Stimulated activated naive CD4-positive, alpha-beta T cell (primary cell): Measurements from ENCODE around the gene EVI2B.
"Not testable (repeated sequence)": the region's sequence is repeated elsewhere in the genome, so short reads cannot be mapped to it uniquely, and the experiment has no call there.

ENCODE experiments used
- DNase-seq, 6 experiments: peaks; one replicate each; lab custom pipeline; 2025; lab: John Stamatoyannopoulos, UW

The EVI2B gene

DNA sequence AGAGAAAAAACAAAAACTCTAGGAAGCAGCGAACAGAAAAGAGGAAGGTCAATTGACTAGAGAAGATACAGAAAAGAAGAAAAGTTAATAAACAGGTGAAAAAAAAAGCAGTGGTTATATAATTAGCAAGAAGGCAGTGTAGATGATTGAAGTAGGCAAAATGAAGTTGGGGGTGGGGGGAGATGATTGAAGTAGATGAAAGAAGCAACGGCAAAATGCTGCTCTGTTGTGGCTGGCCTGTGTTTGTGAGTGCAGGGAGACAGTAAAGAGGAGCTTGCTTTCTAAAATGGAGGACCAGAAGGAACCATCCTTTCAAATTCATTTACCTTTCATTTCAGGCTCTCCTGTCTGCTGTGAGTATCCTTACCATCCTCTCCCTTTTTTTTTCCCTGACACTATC is 3.6 kb downstream of the EVI2B start:
- DNase-seq = peak; percentile 39 to 89 (median 84)

DNA sequence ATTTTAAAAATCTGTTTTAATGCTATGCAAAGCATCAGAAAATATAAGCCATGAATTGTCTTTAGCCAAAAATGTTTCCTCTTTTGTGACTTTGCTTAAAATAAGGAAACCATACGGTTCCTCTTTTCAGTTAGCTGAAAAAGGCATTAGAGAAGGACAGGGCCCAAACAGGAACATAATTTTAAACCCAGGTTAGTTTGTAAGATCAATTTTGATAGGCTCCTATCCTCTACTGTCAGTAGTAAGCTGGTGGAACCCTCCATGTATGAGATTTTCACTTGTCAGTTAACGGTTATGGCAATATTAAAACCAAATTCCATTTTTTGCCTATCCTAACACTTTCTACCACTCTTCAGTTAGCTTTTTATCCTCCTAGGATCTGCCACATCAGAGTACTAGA is 4.3 kb downstream of the EVI2B start:
- DNase-seq = peak in 3 of 6 experiments; percentile 10 to 36 (median 27)

DNA sequence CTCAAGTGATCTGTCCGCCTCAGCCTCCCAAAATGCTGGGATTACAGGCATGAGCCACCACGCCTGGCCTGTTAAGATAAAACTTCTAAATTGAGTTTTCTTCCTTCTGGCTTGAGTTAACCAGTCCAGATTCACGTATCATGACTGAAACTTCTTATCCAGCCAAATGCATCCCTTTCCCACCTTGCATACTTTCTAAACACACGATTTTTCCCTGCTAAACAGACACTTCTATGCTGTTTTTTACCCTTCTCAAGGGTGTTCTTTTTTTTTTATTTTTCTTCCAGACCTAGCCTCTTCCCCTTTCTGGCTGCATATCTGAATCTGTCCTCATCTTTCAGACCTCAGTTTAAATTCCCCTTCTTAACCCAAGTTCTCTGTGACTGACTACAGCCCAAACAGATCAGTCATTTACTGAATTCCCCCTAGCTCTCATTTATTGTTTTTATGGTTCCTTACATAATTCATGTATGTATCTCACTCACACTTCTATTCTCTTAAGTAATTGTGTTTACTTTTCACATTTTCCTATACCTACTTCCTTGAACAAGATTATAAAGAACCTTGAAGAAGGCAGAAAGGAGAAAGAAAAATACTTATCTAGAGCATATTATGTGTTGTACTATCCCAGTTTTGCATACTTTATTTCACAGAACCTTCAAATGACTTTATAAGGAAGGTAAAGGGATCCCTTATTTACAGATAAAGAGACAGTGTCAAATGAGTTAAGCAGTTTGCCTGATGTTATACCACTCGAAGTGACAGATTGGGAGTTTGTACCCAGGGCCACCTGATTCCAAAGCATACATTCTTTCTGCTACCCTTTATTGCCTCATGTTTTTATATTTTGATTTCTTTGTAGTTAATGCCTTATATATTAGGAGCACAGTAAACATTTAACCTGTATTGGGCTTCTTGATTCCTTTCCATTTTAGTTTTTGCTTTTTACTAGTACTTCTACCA is 5.2 kb downstream of the EVI2B start:
- DNase-seq = no peak

DNA sequence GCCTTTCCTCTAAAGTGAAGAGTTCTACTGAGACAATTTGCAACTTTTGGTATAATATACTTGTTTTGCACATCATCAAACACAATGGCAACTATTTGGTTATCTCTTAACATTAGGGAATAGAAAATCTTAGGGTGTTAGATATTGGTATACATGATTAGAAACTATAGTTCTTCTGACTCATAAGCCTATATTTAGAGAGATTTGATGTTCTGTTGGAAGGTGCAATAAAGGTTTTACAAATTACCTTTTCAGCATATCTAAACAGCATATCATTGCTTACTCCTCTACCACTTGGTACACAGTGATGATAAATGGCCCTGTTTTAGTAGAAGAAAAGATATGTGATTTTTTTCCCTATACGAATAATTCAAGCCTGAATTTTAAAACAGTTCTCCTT is 6.2 kb downstream of the EVI2B start:
- no peak for DNase-seq

DNA sequence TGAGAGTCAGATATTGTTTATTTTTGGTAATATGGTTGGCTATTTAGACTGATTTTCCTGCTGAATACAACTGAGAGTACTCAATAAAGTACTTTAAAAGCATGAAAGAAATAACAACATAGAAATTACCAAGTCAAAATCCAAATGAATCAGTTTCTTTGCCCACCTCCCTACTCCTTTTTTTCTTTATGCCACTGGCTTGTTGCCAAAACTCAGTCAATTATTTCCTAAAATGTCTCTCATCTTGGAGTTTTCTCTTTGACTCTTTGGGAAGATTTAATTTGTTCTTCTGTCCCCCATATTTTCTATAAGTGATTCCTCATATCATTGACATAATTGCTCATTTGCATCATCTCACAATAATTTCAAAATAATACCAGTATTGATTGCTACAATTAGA is 14.2 kb downstream of the EVI2B start:
- no peak for DNase-seq

DNA sequence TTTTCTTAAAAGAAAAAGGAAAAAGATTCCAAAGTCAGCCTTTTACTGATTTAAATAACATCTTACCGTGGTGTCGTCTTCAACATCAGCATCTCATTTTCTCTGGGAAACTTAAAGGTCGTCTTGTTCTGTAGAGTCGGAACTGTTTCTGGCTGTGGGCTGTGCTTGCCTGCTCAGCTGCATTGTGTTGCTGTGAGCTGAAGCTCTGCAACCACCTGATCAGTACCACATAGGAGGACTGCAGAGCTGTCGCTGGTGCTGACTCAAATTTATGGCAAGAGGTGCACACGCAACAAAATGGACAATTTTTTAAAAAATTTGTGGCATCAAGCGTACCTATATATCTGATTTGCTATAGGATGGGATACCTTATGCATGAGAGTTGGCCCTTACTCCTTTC is 16.8 kb downstream of the EVI2B start, which contains the start of gene OMG:
Gene OMG (minus strand): TSS at position 150 of the 400 bp plus-strand sequence. CDS start 908 bp downstream, outside the sequence.
- no peak for DNase-seq

DNA sequence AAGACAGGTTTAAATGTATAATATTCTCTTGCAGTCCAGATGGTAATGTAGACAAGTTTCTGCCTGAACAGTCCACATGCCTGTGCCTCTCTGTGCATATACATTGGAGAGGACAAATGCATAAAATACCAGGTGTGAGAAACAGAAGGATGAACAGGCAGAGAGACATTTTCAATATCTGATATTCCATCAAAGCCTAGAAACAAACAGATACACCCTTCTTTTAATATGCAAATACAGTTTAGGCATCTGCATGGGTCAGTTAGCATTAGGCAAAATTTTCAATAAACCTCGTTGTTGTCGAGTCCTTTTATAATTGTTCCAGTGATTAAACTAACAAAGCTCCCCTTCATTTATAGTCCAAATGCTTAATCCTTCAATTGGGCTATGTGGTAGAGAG is 17.7 kb downstream of the EVI2B start:
- DNase-seq = no peak

DNA sequence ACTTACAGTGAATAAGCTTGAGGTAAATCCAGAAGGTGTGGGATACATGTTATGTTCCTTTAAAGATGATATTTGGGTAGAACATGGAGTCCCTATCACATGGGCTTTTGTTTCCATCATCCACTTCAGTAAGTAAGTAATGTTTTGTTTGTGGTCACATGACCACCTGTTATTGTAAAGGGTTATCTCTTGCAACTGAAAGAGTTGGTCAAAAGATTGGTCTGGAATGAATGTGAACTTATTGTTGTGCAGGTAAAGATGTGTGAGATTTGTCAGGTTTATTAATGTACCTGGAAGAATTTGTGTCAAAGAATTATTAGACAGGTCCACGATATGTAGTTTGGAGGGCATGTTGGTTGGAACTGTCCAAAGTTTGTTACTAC is 18.4 kb downstream of the EVI2B start:
- DNase-seq = no peak

DNA sequence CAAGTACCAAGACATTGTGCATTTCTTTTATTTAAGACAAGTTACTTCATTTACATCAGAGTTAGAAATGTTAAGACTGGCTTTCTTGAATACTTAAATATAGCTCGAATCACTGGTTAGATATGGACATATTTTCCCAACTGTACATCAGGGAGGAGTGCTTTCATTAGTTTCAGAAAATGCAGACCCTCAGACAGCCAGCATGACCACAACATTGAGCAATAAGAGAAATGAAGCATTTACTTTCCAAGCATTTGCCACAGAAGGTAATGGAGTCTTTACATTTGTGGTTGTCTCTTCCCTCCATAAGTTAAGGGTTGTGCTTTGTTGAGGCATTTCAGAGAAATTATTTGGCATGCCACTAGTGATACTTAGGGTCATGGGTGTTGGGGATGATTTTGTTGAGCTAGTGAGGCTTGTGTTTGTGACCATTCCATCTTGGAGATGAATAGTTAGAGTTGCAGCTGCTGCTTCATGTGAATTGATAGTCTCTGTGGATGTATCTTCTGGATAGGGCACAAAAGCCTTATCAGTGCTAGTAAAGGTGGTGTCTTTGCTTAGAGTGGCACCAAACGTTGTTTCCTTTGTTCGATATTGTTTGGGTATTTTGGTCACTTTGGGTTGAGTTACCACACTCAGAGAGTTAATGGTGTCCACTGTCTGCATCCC is 18.9 kb downstream of the EVI2B start:
- DNase-seq = no peak

DNA sequence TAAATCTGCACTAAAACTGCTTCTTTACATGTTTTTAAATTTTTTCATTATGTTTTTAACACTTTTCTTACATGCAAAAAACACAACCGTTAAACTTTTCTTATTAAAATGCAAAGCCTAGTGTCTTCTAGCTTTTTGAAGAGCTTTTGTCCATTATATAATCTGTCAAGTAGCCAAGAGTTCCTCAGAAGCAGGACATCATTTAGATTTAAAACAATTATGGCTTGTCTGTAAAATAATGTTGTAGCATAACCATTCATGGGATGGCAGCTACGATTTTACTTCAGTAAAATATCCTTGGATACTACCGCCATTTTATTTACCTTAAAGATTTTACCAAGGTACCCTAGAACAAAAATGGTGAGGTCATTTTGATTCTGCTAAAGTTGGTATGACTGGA is 19.6 kb downstream of the EVI2B start:
- DNase-seq = no peak

DNA sequence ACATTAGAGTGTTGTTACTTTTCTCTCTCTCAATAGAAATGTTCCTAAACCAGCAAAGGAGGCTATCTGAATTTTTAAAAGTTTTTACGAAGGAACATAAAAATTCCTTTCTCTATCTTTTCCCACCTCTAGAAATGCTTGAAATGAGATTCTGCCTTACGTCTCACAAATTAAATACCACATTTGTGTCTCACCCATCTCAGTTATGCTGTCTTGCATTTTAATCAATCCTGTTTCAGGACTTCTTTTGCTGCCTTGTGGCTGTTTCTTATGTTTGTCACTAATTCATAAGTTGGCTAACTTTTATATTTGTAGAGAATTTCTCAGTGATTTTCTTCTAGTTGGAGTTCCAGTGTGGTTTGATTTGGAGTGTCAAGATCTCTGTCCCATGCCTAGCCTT is 20.3 kb downstream of the EVI2B start:
- DNase-seq = no peak

DNA sequence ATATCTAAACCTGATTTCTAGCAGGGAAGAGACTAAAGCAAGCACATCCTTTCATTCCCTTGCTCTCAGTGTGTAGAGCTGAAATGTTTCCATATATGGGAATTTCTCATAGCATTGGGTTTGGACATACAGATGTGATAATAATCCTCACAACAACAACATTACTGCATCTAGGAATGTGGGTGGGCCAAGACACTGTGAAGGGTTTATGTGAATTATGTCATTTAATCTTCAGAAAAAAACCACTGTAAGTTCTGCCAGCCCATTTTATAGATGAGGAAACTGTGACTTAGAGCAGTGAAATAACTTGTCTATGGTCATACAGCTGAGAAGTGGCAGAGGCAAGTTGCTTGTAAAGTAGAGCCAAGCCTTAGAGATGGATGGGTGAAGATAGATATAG is 22.0 kb downstream of the EVI2B start:
- DNase-seq = no peak

DNA sequence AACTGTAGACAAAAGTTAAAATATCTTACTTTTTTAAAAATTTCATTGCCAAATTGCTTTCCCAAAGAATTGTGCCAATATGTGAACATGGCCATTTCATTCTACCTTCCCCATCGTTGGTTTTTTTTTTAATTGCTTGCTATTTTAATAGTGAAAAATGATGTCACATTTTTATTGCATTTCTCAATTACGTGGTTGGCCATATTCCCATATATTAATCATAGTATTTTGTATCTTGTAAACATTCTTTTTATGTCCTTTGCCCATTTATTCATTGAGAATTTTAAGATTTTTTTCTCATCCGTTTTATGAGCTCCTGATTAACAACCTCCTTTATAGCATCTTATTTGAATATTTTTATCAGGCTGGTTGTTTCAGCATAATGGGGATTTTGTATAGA is 24.1 kb downstream of the EVI2B start:
- no peak for DNase-seq

DNA sequence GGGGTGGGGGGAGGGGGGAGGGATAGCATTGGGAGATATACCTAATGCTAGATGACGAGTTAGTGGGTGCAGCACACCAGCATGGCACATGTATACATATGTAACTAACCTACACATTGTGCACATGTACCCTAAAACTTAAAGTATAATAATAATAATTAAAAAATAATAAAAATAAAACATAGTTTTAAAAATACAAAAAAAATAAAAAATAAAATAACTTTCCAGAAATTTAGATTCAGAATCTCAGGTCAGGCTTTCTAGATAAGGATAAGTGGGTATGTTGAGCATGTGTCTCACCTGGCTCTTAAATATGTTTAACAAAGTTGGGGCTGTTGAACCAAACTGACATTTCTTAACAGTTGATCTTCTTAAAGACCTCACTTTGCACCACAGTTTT is 25.9 kb downstream of the EVI2B start:
- not testable (repeated sequence) for DNase-seq

DNA sequence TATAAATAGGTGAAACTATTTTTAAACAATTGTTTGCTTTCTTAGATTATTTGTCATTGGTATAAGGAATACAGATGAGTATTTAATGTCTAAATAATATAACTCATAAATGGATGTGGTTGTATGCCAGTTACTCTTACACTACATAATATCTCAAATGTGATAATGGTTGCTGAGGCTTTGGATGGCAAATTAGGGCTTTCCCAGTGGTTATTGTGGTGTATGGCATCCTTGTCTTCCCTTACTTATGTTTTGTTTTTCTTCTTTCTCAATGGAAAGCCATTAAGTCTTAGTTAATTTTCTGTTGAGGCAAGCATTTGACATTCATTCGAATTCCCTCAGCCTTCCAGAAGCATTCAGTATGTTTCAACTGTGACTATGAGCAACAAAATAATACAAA is 27.3 kb downstream of the EVI2B start:
- no peak for DNase-seq

DNA sequence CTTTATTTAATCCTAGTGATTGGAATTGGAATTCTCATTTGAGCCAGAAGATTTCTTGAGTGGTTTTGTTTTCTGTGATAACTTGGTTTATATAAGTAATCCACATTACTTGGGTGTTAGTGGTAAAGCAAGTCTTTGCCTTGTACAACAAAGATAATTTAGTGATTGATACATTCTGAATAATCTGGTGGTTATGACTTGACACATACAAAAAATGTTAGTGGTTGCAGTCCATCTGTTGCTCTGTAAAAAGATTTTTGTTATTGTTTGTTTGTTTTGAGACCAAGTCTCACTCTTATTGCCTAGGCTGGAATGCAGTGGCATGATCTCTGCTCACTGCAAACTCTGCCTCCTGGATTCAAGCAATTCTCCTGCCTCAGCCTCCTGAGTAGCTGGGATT is 30.0 kb downstream of the EVI2B start:
- DNase-seq = no peak

DNA sequence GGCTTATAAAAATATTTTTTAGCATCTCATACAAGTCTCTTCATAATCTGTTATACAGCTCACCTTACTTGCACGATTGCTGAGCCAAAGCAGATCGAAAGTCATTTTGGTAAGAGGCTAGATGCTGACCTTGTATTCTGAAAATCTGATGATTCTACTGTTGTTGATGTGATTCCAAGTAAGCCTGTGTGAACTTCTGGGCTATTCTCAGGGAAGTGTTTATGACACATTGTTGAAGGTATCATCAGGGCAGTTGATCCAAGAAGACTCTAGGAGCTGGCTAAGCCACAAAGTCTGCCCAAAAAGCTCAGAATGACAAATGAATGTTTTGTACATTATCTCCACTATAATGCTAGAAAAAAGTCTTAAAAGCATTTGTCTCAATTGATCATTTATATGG is 32.8 kb downstream of the EVI2B start:
- no peak for DNase-seq

DNA sequence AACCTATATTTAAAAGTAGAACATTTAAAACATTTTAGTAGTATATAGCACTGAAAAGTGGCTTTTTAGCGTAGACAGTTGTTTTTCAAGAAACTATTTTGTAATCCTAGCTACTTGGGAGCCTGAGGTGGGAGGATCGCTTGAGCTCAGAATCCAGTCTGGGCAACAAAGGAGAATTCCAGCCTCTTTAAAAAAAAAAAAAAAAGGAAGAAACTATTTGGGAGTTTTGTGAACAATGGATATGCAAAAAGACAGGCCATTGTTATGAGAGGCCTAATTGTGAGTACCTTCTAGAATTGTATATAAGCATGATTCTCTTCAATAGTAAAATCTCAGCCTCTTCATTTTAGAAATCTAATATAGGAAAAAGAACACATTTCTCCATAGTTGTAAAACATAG is 34.5 kb downstream of the EVI2B start:
- DNase-seq = no peak

DNA sequence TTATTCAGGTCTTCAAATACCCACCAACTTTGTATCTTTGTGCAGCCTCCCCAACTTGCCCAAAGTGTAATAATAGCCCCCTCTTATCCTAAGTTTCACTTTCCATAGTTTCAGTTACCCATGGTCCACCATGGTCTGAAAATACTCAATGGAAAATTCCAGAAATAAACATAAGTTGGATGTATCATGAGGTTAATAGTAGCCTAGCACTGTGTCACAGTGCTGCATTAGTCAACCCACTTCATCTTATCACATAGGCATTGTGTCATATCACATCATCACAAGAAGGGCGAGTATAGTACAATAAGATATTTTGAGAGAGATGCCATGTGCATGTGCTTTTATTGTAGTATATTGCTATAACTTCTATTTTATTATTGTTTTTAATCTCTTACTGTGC is 38.7 kb downstream of the EVI2B start:
- DNase-seq = no peak

DNA sequence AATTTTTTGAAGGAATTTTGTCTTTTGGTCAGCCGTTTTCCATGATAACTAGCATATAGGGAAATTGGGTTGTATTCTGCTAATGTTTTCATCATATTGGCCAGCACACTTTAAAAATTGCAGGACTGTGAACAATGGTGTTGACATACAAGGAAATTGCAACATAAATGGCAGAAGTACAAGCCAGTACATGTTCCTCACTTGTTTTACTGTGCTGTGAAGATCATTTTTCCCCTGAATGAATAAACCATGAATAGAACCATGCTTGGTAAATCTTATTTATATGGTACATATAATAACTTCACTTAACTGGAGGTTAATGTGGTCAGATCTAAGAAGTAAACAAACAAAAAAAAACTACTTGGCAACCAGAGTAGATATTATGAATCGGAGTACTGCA is 39.6 kb downstream of the EVI2B start:
- DNase-seq = no peak

DNA sequence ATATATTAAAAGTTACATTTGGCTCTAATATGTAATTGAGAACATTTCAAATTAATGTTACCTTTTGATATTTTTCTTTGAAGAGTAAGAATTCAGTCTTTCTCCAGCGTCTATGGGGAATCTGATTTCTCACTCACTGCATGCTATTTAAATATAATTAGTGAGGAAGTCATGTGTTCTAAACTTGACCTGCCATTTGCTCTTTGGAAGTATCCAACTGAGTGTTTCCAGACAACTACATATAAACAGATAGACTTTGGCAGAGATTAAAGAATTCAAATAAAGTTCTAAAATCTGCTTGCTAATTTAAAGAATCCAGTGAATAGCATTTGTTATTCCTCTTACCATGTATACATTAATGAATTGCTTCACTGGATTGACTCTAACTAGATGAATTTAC is 40.3 kb downstream of the EVI2B start:
- DNase-seq = no peak

DNA sequence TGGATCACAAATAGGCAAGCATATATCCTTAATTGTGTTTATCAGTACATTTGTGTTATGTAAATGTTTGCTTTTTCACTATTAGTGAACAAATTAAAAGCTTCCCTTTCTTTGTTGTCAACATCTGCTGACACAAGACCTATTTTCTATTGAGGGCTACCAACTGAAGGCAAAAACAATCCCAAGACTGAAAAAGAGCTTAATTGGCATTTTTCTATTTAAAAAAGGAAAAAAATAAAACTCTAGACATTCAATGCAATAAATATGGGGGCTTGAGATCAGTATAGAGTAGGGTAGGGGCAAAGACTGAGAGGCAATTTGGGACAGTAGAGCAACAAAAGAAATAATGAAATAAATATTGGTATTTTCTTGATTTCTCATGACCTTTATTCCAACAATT is 41.1 kb downstream of the EVI2B start:
- DNase-seq = no peak

DNA sequence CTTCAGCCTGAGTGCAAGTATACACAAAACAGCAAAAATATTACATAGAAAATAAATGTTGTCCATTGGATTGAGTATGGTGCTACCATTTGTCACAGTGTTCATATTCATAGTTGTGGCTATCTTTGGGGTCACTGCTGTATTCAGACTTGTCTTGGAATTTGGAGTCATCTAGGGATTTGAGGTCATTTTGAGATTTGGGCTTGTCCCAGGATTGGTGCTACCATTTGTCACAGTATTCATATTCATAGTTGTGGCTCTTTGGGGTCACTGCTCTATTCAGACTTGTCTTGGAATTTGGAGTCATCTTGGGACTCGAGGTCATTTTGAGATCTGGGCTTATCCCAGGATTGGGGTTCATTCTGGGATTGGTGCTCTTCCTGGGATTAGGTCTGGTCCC is 41.6 kb downstream of the EVI2B start:
- no peak for DNase-seq
